ENCODE measurements around the gene CUL3.

The CUL3 gene

GRCh38 chr2:224579411-224579810, 5.8 kb downstream of the CUL3 start:
- DNase-seq = no peak

GRCh38 chr2:224577541-224577940, 7.6 kb downstream of the CUL3 start:
- DNase-seq = no peak

- DNase-seq = no peak
Observed at GRCh38 chr2:224576088-224576715, 9.0 kb downstream of the CUL3 start.

GRCh38 chr2:224574423-224575084, 10.6 kb downstream of the CUL3 start:
- DNase-seq = no peak

- no peak for DNase-seq
Observed at GRCh38 chr2:224573724-224574123, 11.4 kb downstream of the CUL3 start.

GRCh38 chr2:224572338-224572737, 12.8 kb downstream of the CUL3 start:
- no peak for DNase-seq

- no peak for DNase-seq
Observed at GRCh38 chr2:224570328-224570993, 14.7 kb downstream of the CUL3 start.

- DNase-seq = no peak
Observed at GRCh38 chr2:224569654-224570053, 15.5 kb downstream of the CUL3 start.

GRCh38 chr2:224565452-224566035, 19.6 kb downstream of the CUL3 start:
- DNase-seq = no peak

GRCh38 chr2:224563537-224563936, 21.6 kb downstream of the CUL3 start:
- no peak for DNase-seq

- no peak for DNase-seq
Observed at GRCh38 chr2:224562831-224563230, 22.3 kb downstream of the CUL3 start.

GRCh38 chr2:224561234-224562005, 23.7 kb downstream of the CUL3 start:
- no peak for DNase-seq

GRCh38 chr2:224560549-224560948, 24.6 kb downstream of the CUL3 start:
- DNase-seq = no peak

- DNase-seq = no peak
Observed at GRCh38 chr2:224557610-224558009, 27.6 kb downstream of the CUL3 start.

- no peak for DNase-seq
Observed at GRCh38 chr2:224556381-224556780, 28.8 kb downstream of the CUL3 start.

GRCh38 chr2:224555823-224556366, 29.3 kb downstream of the CUL3 start:
- no peak for DNase-seq

- DNase-seq = no peak
Observed at GRCh38 chr2:224552771-224553170, 32.4 kb downstream of the CUL3 start.

- DNase-seq = no peak
Observed at GRCh38 chr2:224551693-224552092, 33.5 kb downstream of the CUL3 start.

GRCh38 chr2:224546926-224547325, 38.2 kb downstream of the CUL3 start:
- no peak for DNase-seq

GRCh38 chr2:224545884-224546644, 39.1 kb downstream of the CUL3 start:
- no peak for DNase-seq

GRCh38 chr2:224543939-224544338, 41.2 kb downstream of the CUL3 start:
- DNase-seq = no peak

GRCh38 chr2:224538561-224539138, 46.5 kb downstream of the CUL3 start:
- DNase-seq = no peak
